ENCODE results near the gene NUDT8. TPM values are rescaled to one million over a fixed set of nuclear protein-coding genes. Genes with fewer than 3 reads are reported as not detected.

Gene NUDT8
- total RNA-seq, 1 donor from 2014 or later, result 22.6 TPM

GRCh38 chr11:67649634-67650510 lies 20.1 kb upstream of the NUDT8 start:
- peaks cover 18% of the 10 kb centered on the region for H3K4me1 Mint-ChIP-seq
- H3K36me3 Mint-ChIP-seq (ENCODE audit: low read depth), result no peaks in the 10 kb centered on the region
- intact Hi-C loops (cut with micrococcal nuclease), result no loop called here
- H3K4me3 Mint-ChIP-seq, result peak overlapping the region; percentile 87
- no peak for DNase-seq
- H3K9me3 Mint-ChIP-seq, result no peaks in the 10 kb centered on the region
- peak overlapping the region; percentile 84 for H3K27ac Mint-ChIP-seq
- H3K27me3 Mint-ChIP-seq, result no peaks in the 10 kb centered on the region

- DNase-seq, result no peak
- Mint-ChIP-seq H3K4me1 (peaks cover 18% of the 10 kb centered on the region), H3K27me3 (no peaks in the 10 kb centered on the region), H3K27ac (no peak overlapping the region), H3K4me3 (no peak overlapping the region), H3K36me3 (ENCODE audit: low read depth) (no peaks in the 10 kb centered on the region), H3K9me3 (no peaks in the 10 kb centered on the region)
- intact Hi-C loops (cut with micrococcal nuclease), result no loop called here
Observed at GRCh38 chr11:67648796-67649613, 19.3 kb upstream of the NUDT8 start.

- H3K4me1 Mint-ChIP-seq, result peaks cover 18% of the 10 kb centered on the region
- H3K36me3 Mint-ChIP-seq (ENCODE audit: low read depth), result no peaks in the 10 kb centered on the region
- H3K4me3 Mint-ChIP-seq, result no peak overlapping the region
- intact Hi-C loops (cut with micrococcal nuclease), result no loop called here
- H3K27ac Mint-ChIP-seq, result no peak overlapping the region
- H3K9me3 Mint-ChIP-seq, result no peaks in the 10 kb centered on the region
- peak; percentile 79 for DNase-seq
- no peaks in the 10 kb centered on the region for H3K27me3 Mint-ChIP-seq
Observed at GRCh38 chr11:67648140-67648795, 18.5 kb upstream of the NUDT8 start.

- Mint-ChIP-seq H3K27me3 (no peaks in the 10 kb centered on the region), H3K4me3 (no peak overlapping the region), H3K4me1 (peaks cover 18% of the 10 kb centered on the region), H3K36me3 (ENCODE audit: low read depth) (no peaks in the 10 kb centered on the region), H3K9me3 (no peaks in the 10 kb centered on the region), H3K27ac (no peak overlapping the region)
- no peak for DNase-seq
- intact Hi-C loops (cut with micrococcal nuclease), result no loop called here
Observed at GRCh38 chr11:67647471-67647870, 17.7 kb upstream of the NUDT8 start.

- intact Hi-C loops (cut with micrococcal nuclease), result no loop called here
- H3K27me3 Mint-ChIP-seq, result no peaks in the 10 kb centered on the region
Observed at GRCh38 chr11:67646535-67647336, 17.0 kb upstream of the NUDT8 start.

GRCh38 chr11:67645521-67646461 lies 16.1 kb upstream of the NUDT8 start:
- H3K9me3 Mint-ChIP-seq, result no peaks in the 10 kb centered on the region
- H3K4me1 Mint-ChIP-seq, result peaks cover 18% of the 10 kb centered on the region
- no peak overlapping the region for H3K27ac Mint-ChIP-seq
- no peak overlapping the region for H3K4me3 Mint-ChIP-seq
- H3K36me3 Mint-ChIP-seq (ENCODE audit: low read depth), result no peaks in the 10 kb centered on the region
- H3K27me3 Mint-ChIP-seq, result no peaks in the 10 kb centered on the region
- DNase-seq, result no peak
- intact Hi-C loops (cut with micrococcal nuclease), result no loop called here

More at GRCh38 chr11:67646535-67647336, 17.0 kb upstream of the NUDT8 start:
- DNase-seq, result peak; percentile 81
- H3K4me1 Mint-ChIP-seq, result peaks cover 18% of the 10 kb centered on the region
- no peaks in the 10 kb centered on the region for H3K9me3 Mint-ChIP-seq
- peak overlapping the region; percentile 20 for H3K27ac Mint-ChIP-seq
- H3K4me3 Mint-ChIP-seq, result peak overlapping the region; percentile 6
- no peaks in the 10 kb centered on the region for H3K36me3 Mint-ChIP-seq (ENCODE audit: low read depth)

GRCh38 chr11:67644472-67645418 lies 15.0 kb upstream of the NUDT8 start:
- DNase-seq, result no peak
- intact Hi-C loops (cut with micrococcal nuclease), result no loop called here
- no peak overlapping the region for H3K4me3 Mint-ChIP-seq
- H3K27ac Mint-ChIP-seq, result no peak overlapping the region
- no peaks in the 10 kb centered on the region for H3K9me3 Mint-ChIP-seq
- peaks cover 13% of the 10 kb centered on the region for H3K4me1 Mint-ChIP-seq
- no peaks in the 10 kb centered on the region for H3K36me3 Mint-ChIP-seq (ENCODE audit: low read depth)
- no peaks in the 10 kb centered on the region for H3K27me3 Mint-ChIP-seq

GRCh38 chr11:67644042-67644441 lies 14.3 kb upstream of the NUDT8 start:
- Mint-ChIP-seq H3K36me3 (ENCODE audit: low read depth) (no peaks in the 10 kb centered on the region), H3K27ac (no peak overlapping the region), H3K9me3 (no peaks in the 10 kb centered on the region), H3K4me1 (peaks cover 13% of the 10 kb centered on the region), H3K27me3 (no peaks in the 10 kb centered on the region), H3K4me3 (no peak overlapping the region)
- peak; percentile 63 for DNase-seq
- intact Hi-C loops (cut with micrococcal nuclease), result no loop called here

- H3K36me3 Mint-ChIP-seq (ENCODE audit: low read depth), result no peaks in the 10 kb centered on the region
- H3K9me3 Mint-ChIP-seq, result no peaks in the 10 kb centered on the region
- no peak for DNase-seq
- peaks cover 13% of the 10 kb centered on the region for H3K4me1 Mint-ChIP-seq
- no peaks in the 10 kb centered on the region for H3K27me3 Mint-ChIP-seq
- no peak overlapping the region for H3K27ac Mint-ChIP-seq
- H3K4me3 Mint-ChIP-seq, result no peak overlapping the region
- intact Hi-C loops (cut with micrococcal nuclease), result no loop called here
Observed at GRCh38 chr11:67642173-67643120, 12.7 kb upstream of the NUDT8 start.

- no peak overlapping the region for H3K27ac Mint-ChIP-seq
- no peaks in the 10 kb centered on the region for H3K9me3 Mint-ChIP-seq
Observed at GRCh38 chr11:67641338-67642172, 11.8 kb upstream of the NUDT8 start.

More at GRCh38 chr11:67641338-67642172, 11.8 kb upstream of the NUDT8 start:
- no peak for DNase-seq
- Mint-ChIP-seq H3K36me3 (ENCODE audit: low read depth) (no peaks in the 10 kb centered on the region), H3K27me3 (no peaks in the 10 kb centered on the region), H3K4me1 (peaks cover 10% of the 10 kb centered on the region), H3K4me3 (no peak overlapping the region)
- intact Hi-C loops (cut with micrococcal nuclease), result no loop called here
